Mesothelial cell of epicardium (in vitro differentiated cells): ENCODE results near the gene MZT1. TPM values are rescaled to one million over a fixed set of nuclear protein-coding genes. Genes with fewer than 3 reads are reported as not detected.

ENCODE experiments used
- DNase-seq, 2 experiments: peaks; one replicate each; pipeline ENCODE4 v3.0.0; 2021; ENCODE audit warnings: low spot score in 2 of 2; ENCODE audit not compliant: unreplicated experiment in 2 of 2
- H3K27ac Mint-ChIP-seq: 2 replicates; pipeline ENCODE4 v1.8.0; 2021; ENCODE audit warnings: mixed read lengths
- H3K27me3 Mint-ChIP-seq: 2 replicates; pipeline ENCODE4 v1.8.0; 2021; ENCODE audit warnings: low read depth, mixed read lengths
- H3K36me3 Mint-ChIP-seq: 2 replicates; pipeline ENCODE4 v1.8.0; 2021; ENCODE audit warnings: mixed read lengths
- H3K4me1 Mint-ChIP-seq: 2 replicates; pipeline ENCODE4 v1.8.0; 2021; ENCODE audit warnings: mixed read lengths
- H3K4me3 Mint-ChIP-seq: 2 replicates; pipeline ENCODE4 v1.8.0; 2021; ENCODE audit warnings: mild to moderate bottlenecking, moderate library complexity, mixed read lengths
- H3K9me3 Mint-ChIP-seq: 2 replicates; pipeline ENCODE4 v1.8.0; 2021; ENCODE audit warnings: mixed read lengths
- total RNA-seq: library from RNA; stranded (reverse); gene quantifications from 3 replicates; pipeline ENCODE4 v1.2.1, GENCODE V29; 2021
- TF ChIP-seq, protein P1 (sequence below): fragments of 200-600 bp; sonication (generic); IDR thresholded peaks from one replicate; pipeline ENCODE4 v1.5.0; 2021; ENCODE audit warnings: antibody characterized with exemption; ENCODE audit not compliant: unreplicated experiment

MZT1 gene
- total RNA-seq, 1 donor from 2014 or later = 6.4 TPM

- peaks cover 11% of the 10 kb centered on the region for H3K9me3 Mint-ChIP-seq
- H3K27me3 Mint-ChIP-seq = no peaks in the 10 kb centered on the region
- no peak for DNase-seq
- TF ChIP-seq, protein P1, sequence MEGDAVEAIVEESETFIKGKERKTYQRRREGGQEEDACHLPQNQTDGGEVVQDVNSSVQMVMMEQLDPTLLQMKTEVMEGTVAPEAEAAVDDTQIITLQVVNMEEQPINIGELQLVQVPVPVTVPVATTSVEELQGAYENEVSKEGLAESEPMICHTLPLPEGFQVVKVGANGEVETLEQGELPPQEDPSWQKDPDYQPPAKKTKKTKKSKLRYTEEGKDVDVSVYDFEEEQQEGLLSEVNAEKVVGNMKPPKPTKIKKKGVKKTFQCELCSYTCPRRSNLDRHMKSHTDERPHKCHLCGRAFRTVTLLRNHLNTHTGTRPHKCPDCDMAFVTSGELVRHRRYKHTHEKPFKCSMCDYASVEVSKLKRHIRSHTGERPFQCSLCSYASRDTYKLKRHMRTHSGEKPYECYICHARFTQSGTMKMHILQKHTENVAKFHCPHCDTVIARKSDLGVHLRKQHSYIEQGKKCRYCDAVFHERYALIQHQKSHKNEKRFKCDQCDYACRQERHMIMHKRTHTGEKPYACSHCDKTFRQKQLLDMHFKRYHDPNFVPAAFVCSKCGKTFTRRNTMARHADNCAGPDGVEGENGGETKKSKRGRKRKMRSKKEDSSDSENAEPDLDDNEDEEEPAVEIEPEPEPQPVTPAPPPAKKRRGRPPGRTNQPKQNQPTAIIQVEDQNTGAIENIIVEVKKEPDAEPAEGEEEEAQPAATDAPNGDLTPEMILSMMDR = no peak
- peaks cover 33% of the 10 kb centered on the region for H3K36me3 Mint-ChIP-seq
- H3K27ac Mint-ChIP-seq = no peak overlapping the region
- no peaks in the 10 kb centered on the region for H3K4me1 Mint-ChIP-seq
- H3K4me3 Mint-ChIP-seq = no peak overlapping the region
Observed at GRCh38 chr13:72754111-72754510, 26.7 kb upstream of the MZT1 start.

- Mint-ChIP-seq H3K27ac (no peak overlapping the region), H3K27me3 (no peaks in the 10 kb centered on the region), H3K4me3 (no peak overlapping the region), H3K9me3 (peaks cover 11% of the 10 kb centered on the region), H3K36me3 (peaks cover 41% of the 10 kb centered on the region), H3K4me1 (no peaks in the 10 kb centered on the region)
- TF ChIP-seq, protein P1 = no peak
- no peak for DNase-seq
Observed at GRCh38 chr13:72751220-72751619, 23.8 kb upstream of the MZT1 start.

DNA sequence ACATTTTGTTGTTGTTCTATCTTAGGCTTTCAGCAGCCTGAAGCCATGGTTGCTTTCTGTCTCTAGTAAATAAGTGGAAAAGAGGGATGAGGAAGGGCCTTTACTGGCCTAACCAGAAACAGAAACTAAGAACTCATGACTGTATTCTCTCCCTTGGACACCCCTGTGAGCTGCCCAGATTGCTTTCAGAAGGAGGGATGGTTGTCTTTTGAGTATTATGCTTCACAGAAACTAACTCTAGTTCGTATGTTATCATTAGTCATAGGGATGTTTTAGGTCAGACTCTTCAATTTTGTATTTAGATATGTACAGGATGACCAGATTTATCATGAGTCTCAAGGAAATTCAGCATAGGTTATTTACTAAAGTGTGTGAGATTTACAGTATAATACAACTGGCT, 17.8 kb upstream of the MZT1 start:
- H3K36me3 Mint-ChIP-seq = peaks cover 27% of the 10 kb centered on the region

DNA sequence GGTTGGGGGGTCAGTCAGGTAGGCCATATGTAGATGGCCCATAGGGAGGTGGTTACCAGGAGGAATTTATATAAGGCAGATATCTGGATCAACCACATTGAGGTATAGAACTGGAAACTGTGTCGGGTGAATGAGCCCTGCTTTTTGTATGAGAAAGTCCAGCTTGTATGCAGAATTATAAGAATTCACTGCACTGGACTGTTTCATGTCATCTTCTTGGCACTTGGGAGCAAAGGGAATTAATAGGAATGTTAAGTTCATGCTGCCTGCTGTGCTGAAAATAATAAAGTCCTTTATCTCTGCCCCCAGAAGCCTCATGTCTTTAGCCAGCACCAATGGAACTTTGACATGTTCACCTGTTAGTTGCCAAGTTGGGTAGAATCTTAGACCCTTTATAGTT, 12.6 kb upstream of the MZT1 start:
- no peak for DNase-seq
- H3K36me3 Mint-ChIP-seq = peaks cover 14% of the 10 kb centered on the region
- no peak overlapping the region for H3K27ac Mint-ChIP-seq

More for the DNA sequence above, 17.8 kb upstream of the MZT1 start:
- H3K4me1 Mint-ChIP-seq = no peaks in the 10 kb centered on the region
- TF ChIP-seq, protein P1 = no peak
- H3K27me3 Mint-ChIP-seq = no peaks in the 10 kb centered on the region
- no peak for DNase-seq
- no peak overlapping the region for H3K4me3 Mint-ChIP-seq
- H3K9me3 Mint-ChIP-seq = no peaks in the 10 kb centered on the region
- no peak overlapping the region for H3K27ac Mint-ChIP-seq

GRCh38 chr13:72737033-72737432, 9.6 kb upstream of the MZT1 start:
- Mint-ChIP-seq H3K4me3 (no peak overlapping the region), H3K9me3 (no peaks in the 10 kb centered on the region), H3K36me3 (peaks cover 16% of the 10 kb centered on the region), H3K27ac (no peak overlapping the region), H3K27me3 (no peaks in the 10 kb centered on the region), H3K4me1 (no peaks in the 10 kb centered on the region)
- TF ChIP-seq, protein P1 = no peak
- DNase-seq = no peak

More for the DNA sequence above, 12.6 kb upstream of the MZT1 start:
- TF ChIP-seq, protein P1 = no peak
- Mint-ChIP-seq H3K9me3 (no peaks in the 10 kb centered on the region), H3K4me1 (no peaks in the 10 kb centered on the region), H3K27me3 (no peaks in the 10 kb centered on the region), H3K4me3 (no peak overlapping the region)

DNA sequence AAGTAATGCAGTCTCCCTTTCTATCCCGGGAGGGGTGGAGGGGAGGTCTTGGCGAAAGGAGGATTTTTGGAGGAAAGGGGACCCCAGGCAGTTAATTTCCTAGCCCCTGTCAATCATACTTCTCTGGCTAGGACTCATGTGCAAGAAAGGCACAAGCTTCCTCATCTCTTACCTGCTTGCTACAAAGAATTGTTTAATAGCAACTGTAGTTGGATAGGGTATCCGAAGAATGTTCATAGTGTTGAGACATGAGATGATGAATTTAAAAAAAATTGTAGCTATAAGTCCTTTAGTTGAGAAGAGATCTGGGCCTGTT, 819 bp upstream of the MZT1 start:
- H3K4me1 Mint-ChIP-seq = peaks cover 22% of the 10 kb centered on the region
- H3K9me3 Mint-ChIP-seq = no peaks in the 10 kb centered on the region
- no peaks in the 10 kb centered on the region for H3K27me3 Mint-ChIP-seq
- TF ChIP-seq, protein P1 = no peak
- H3K36me3 Mint-ChIP-seq = peaks cover 17% of the 10 kb centered on the region
- peak overlapping the region; percentile 83 for H3K27ac Mint-ChIP-seq
- no peak for DNase-seq
- peak overlapping the region; percentile 90 for H3K4me3 Mint-ChIP-seq
